AG04450 (cell line): ENCODE measurements around the gene CEP41. TPM values are rescaled to one million over a fixed set of nuclear protein-coding genes. Genes with fewer than 3 reads are reported as not detected.
A peak's percentile ranks its signal among the peaks of the same experiment; 100 is the strongest.

ENCODE experiments used
- CTCF ChIA-PET: fragments of 300-600, 350-600 bp; formaldehyde crosslinking; extraction: SDS; loops from one replicate; lab custom pipeline; 2022; ENCODE audit warnings: antibody characterized with exemption, inconsistent platforms; lab: Charles Lee
- POLR2A ChIA-PET: fragments of 350-600 bp; formaldehyde crosslinking; extraction: SDS; loops from one replicate; lab custom pipeline; 2021; ENCODE audit warnings: antibody characterized with exemption, inconsistent platforms; lab: Yijun Ruan, JAX
- DNase-seq: peaks from one replicate; pipeline ENCODE4 v3.0.0-alpha.2; 2011; ENCODE audit warnings: low read depth, low spot score
- H3K27ac ChIP-seq: one replicate; pipeline ENCODE4 v1.5.1; 2012; ENCODE audit warnings: low read depth, low read length, control low read depth
- H3K27me3 ChIP-seq: one replicate; pipeline ENCODE4 v1.6.0; 2012; ENCODE audit warnings: low read length; ENCODE audit not compliant: control insufficient read depth, insufficient read depth
- H3K4me3 ChIP-seq: 2 replicates; pipeline ENCODE4 v1.5.1; 2011; ENCODE audit warnings: mild to moderate bottlenecking, low read depth, low read length, control low read depth
- H3K9me3 ChIP-seq: 2 replicates; pipeline ENCODE4 v1.5.1; 2012; ENCODE audit warnings: low read length; ENCODE audit not compliant: control insufficient read depth, insufficient read depth
- CTCF ChIP-seq: IDR thresholded peaks from 2 replicates; pipeline ENCODE4 v1.5.1; 2011; ENCODE audit warnings: low read depth, low read length, control low read depth, inconsistent platforms
- polyA plus RNA-seq: library from polyadenylated mRNA; depleted of rRNA; stranded (reverse); fragments of >200 nt; gene quantifications from 2 replicates; pipeline ENCODE4 v1.2.3, GENCODE V29; 2011

Gene CEP41
- polyA plus RNA-seq, 1 experiment = 26.4 TPM

DNA sequence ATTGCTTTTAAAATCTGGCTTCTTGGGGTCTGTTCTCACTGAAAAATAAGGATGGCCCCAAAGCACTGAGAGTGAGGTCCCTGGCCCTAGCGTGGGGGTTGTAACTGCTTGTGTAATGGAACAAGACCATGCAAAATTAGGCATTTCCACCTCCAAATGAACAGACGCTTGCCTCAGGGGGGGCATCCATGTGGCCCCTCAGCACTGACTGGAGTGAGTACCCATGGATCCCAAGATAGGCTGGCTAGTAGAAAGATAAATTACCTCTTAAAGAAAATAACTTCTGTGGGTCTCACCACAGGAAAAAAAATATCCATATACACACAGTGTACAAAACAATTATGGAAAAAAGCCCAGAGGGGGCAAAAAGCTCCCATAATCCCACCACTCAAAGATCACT is 75.7 kb downstream of the CEP41 start:
- H3K4me3 ChIP-seq = no peak overlapping the region
- ChIA-PET POLR2A (interaction anchor here (0.6 to 1.1 kb wide), 2 partner anchors 9 to 31 kb away, joined by 3 to 6 read pairs; no protein-coding TSS in a partner anchor), CTCF (no interaction called here)
- no peak for TF ChIP-seq CTCF
- H3K27me3 ChIP-seq = no peaks in the 10 kb centered on the region
- no peak for DNase-seq
- H3K9me3 ChIP-seq = peaks cover 12% of the 10 kb centered on the region
- peak overlapping the region; percentile 89 for H3K27ac ChIP-seq

DNA sequence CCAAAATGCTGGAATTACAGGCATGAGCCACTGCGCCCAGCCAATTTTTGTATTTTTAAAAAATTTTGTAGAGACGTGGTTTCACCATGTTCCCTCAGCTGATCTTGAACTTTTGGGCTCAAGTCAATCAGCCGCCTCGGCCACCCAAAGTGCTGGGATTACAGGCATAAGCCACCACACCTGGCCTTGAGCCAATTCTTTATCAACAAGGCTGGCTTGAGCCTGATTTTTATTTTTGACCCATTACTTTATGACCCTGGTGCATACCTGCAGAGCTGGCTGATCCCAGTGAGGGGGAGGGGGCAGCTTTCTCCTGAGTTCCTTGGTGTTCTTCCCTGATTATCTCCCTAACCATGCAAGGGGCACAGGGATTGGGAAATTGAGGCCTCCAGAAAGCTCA is 76.4 kb downstream of the CEP41 start:
- no peak for TF ChIP-seq CTCF
- Histone ChIP-seq H3K4me3 (no peak overlapping the region), H3K9me3 (peaks cover 18% of the 10 kb centered on the region), H3K27ac (peak overlapping the region; percentile 89), H3K27me3 (no peaks in the 10 kb centered on the region)
- DNase-seq = no peak
- CTCF ChIA-PET = interaction anchor here (0.6 kb wide), 1 partner anchor 48 kb away, joined by 4 read pairs; no protein-coding TSS in a partner anchor
- POLR2A ChIA-PET = interaction anchor here (1.2 to 1.5 kb wide), 2 partner anchors 12 to 28 kb away, joined by 3 to 5 read pairs; no protein-coding TSS in a partner anchor

- Histone ChIP-seq H3K27ac (peak overlapping the region; percentile 80), H3K9me3 (peaks cover 24% of the 10 kb centered on the region), H3K27me3 (no peaks in the 10 kb centered on the region), H3K4me3 (no peak overlapping the region)
- POLR2A ChIA-PET = interaction anchor here (1.2 to 1.5 kb wide), 2 partner anchors 11 to 29 kb away, joined by 3 to 5 read pairs; no protein-coding TSS in a partner anchor
- no peak for TF ChIP-seq CTCF
- CTCF ChIA-PET = no interaction called here
- DNase-seq = peak; percentile 85
Observed at GRCh38 chr7:130363026-130363847, 77.6 kb downstream of the CEP41 start.

DNA sequence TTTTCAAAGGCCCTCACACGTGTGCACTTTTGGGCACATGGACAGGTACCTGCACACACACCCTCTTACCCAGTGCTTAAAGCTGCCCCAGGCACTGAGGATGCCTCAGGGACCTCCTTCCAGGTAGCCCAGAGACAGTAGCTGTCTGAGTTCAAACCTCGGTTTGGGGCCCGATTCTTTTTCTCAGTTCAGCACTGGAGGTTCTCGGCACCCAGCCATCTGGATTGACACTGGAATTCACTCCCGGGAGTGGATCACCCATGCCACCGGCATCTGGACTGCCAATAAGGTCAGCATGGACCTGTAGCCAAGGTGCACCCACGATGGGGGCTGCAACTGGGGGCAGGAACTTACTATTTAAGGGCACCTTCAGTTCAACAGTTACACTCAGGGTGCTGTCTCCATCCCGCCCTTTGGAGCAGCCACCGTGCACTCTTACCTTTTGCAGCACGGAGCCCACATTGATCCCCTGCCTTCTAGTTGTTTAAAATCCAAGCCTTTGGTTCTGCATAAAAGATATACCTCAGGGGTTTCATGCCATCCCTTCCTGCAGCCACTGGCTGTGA is 78.5 kb downstream of the CEP41 start:
- ChIA-PET POLR2A (no interaction called here), CTCF (no interaction called here)
- no peak for DNase-seq
- Histone ChIP-seq H3K27me3 (no peaks in the 10 kb centered on the region), H3K9me3 (peaks cover 24% of the 10 kb centered on the region), H3K27ac (no peak overlapping the region), H3K4me3 (no peak overlapping the region)
- TF ChIP-seq CTCF = no peak

DNA sequence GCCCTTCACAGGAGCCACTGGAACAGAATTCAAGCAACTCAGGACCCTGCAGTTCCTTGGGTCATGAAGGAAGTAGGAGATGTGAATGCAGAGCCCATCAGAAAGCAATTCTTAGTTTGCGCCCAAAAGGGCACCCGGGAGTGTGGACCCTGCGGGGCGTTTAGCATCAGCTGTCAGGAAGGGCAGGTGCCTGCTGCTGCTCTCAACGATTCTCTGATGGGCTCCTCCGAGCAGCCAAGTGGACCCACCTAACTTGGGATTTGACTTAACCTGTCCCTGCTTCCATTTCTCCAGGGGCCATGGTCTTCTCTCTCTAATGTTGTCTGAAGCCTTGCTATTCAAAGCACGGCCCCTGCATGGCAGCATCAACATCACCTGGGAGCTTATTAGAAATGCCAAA is 79.1 kb downstream of the CEP41 start:
- POLR2A ChIA-PET = no interaction called here
- no peaks in the 10 kb centered on the region for H3K27me3 ChIP-seq
- TF ChIP-seq CTCF = no peak
- no peak overlapping the region for H3K4me3 ChIP-seq
- no peak for DNase-seq
- peaks cover 24% of the 10 kb centered on the region for H3K9me3 ChIP-seq
- CTCF ChIA-PET = no interaction called here
- no peak overlapping the region for H3K27ac ChIP-seq
